Upper lobe of right lung (tissue), 1 donor: ENCODE results near the gene ZMIZ2. TPM values are rescaled to one million over a fixed set of nuclear protein-coding genes. Genes with fewer than 3 reads are reported as not detected.

Experiments used
- ATAC-seq: fragments of 200-7000 bp; cut with Tn5 transposase; one replicate; pipeline ENCODE4 v1.9.1; 2020; ENCODE audit warnings: mild to moderate bottlenecking, moderate library complexity
- DNase-seq: peaks from one replicate; pipeline ENCODE4 v3.0.0-alpha.2; 2020
- H3K27ac ChIP-seq: fragments of 200-600 bp; one replicate; pipeline ENCODE4 v1.8.0; 2022
- H3K27me3 ChIP-seq: fragments of 200-600 bp; one replicate; pipeline ENCODE4 v1.8.0; 2022; ENCODE audit warnings: mild to moderate bottlenecking
- H3K36me3 ChIP-seq: fragments of 200-600 bp; one replicate; pipeline ENCODE4 v1.8.0; 2022
- H3K4me1 ChIP-seq: fragments of 200-600 bp; one replicate; pipeline ENCODE4 v1.8.0; 2022
- H3K4me3 ChIP-seq: fragments of 200-600 bp; one replicate; pipeline ENCODE4 v1.8.0; 2022; ENCODE audit warnings: mild to moderate bottlenecking
- H3K9me3 ChIP-seq: fragments of 200-600 bp; one replicate; pipeline ENCODE4 v1.8.0; 2022
- intact Hi-C: fragments of 100-400 bp; cut with DNase I; formaldehyde crosslinking; loops from one replicate; pipeline ENCODE4 v1.11.0; 2022
- total RNA-seq: library from RNA; stranded (reverse); fragmentation: NEBNext Ultra II Directional; extraction: Animal tissue kit (Norgen Biotek cat#: 25700); gene quantifications from one replicate; pipeline ENCODE4 v1.2.1, GENCODE V29; 2021
- TF ChIP-seq, protein P1 (sequence below): fragments of 200-600 bp; IDR thresholded peaks from one replicate; pipeline ENCODE4 v1.8.0; 2022; ENCODE audit warnings: antibody characterized with exemption
- donor health status: DM: no; HTN: yes; CAD: no; lungs with severe emphysema.

The ZMIZ2 gene
- total RNA-seq, 1 donor from 2014 or later: 95.4 TPM

DNA sequence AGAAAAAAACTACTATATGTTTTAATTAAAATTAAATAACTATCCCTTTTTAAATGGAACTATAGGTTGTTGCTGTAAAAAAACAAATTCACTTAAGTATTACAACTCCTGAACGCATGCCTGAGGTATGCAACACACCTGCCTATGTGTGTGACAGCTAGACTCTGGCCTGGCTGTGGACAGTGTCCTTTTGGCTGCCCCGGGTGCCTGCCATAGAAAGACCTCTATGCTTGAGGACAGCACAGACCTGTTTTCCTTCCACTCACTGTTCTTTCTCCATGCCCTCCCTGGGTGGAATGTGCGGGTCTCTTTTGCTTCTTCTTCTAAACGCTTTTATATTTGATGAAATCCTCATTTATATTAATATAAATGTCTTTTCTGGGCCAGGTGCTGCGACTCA is 41.3 kb downstream of the ZMIZ2 start:
- H3K27ac ChIP-seq: no peak overlapping the region
- H3K4me1 ChIP-seq: no peaks in the 10 kb centered on the region
- ATAC-seq (no peak), DNase-seq (no peak)
- no peaks in the 10 kb centered on the region for H3K9me3 ChIP-seq
- TF ChIP-seq, protein P1, sequence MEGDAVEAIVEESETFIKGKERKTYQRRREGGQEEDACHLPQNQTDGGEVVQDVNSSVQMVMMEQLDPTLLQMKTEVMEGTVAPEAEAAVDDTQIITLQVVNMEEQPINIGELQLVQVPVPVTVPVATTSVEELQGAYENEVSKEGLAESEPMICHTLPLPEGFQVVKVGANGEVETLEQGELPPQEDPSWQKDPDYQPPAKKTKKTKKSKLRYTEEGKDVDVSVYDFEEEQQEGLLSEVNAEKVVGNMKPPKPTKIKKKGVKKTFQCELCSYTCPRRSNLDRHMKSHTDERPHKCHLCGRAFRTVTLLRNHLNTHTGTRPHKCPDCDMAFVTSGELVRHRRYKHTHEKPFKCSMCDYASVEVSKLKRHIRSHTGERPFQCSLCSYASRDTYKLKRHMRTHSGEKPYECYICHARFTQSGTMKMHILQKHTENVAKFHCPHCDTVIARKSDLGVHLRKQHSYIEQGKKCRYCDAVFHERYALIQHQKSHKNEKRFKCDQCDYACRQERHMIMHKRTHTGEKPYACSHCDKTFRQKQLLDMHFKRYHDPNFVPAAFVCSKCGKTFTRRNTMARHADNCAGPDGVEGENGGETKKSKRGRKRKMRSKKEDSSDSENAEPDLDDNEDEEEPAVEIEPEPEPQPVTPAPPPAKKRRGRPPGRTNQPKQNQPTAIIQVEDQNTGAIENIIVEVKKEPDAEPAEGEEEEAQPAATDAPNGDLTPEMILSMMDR: no peak
- H3K36me3 ChIP-seq: no peaks in the 10 kb centered on the region
- intact Hi-C loops: no loop called here
- no peaks in the 10 kb centered on the region for H3K27me3 ChIP-seq
- no peak overlapping the region for H3K4me3 ChIP-seq

DNA sequence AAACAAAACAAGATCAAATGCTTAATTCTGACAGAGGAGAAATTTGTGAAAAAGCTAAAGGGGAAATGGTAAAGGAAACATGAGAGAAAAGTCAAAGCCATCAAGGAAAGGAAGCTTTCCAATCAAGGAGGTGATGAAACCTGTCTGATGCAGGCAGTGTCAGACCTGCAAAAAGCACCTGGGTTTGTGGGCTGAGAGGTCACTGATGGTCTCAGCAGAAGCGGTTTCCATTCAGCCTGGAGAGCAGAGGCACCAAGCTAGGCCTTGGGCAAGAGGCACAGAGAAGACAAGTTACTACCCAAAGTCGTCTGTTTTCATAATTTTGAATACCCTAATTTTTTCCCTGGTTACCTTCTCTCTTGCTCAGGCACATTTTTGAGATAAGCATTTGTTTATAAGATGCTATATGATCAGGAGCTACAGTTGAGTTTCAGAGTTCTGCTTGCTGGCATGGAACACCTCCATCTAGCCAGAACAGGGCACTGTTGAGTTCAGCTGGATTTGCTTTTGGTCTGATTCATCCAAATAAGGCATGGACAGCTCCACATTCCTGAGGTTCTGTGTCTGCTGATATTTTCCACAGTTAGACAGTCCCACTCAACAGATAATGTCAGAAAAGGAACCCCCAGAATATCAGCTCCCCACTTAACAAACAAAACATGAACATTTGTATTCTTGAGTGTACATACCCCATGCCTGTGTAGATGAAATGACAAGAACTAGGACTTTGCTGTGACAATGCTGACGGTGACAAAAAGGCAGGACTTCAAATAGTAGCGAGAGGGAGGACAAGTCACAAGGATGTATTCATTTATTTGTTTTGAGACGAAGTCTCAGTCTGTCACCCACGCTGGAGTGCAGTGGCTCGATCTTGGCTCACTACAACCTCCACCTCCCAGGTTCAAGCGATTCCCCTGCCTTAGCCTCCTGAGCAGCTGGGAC is 42.9 kb downstream of the ZMIZ2 start:
- TF ChIP-seq, protein P1: no peak
- ATAC-seq (no peak), DNase-seq (no peak)
- no peaks in the 10 kb centered on the region for H3K36me3 ChIP-seq
- intact Hi-C loops: no loop called here
- no peaks in the 10 kb centered on the region for H3K27me3 ChIP-seq
- H3K4me1 ChIP-seq: peaks cover 7% of the 10 kb centered on the region
- H3K4me3 ChIP-seq: no peak overlapping the region
- no peaks in the 10 kb centered on the region for H3K9me3 ChIP-seq
- no peak overlapping the region for H3K27ac ChIP-seq

DNA sequence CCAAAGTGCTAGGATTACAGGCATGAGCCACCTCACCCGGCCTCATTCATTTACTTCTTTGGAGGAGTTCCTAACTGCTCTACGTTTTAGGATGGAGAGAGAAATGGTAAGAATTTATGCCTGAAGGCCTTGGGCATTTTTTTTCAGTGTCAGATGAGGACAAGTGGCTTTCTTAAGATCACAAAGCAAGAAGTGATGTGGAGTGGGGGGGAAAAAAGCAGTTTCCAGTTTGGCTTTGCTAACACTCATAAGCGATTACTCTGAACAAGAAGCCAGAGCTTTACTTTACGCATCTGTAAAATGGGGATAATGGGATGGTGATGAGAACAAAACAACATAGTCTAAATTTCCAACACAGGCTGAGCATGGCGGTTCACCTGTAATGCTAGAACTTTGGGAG is 45.3 kb downstream of the ZMIZ2 start:
- H3K36me3 ChIP-seq: peaks cover 8% of the 10 kb centered on the region
- H3K27ac ChIP-seq: no peak overlapping the region
- no peak for ATAC-seq
- no peak overlapping the region for H3K4me3 ChIP-seq
- peaks cover 18% of the 10 kb centered on the region for H3K4me1 ChIP-seq
- intact Hi-C loops: no loop called here
- no peak for DNase-seq
- TF ChIP-seq, protein P1: no peak
- H3K27me3 ChIP-seq: no peaks in the 10 kb centered on the region
- no peaks in the 10 kb centered on the region for H3K9me3 ChIP-seq

DNA sequence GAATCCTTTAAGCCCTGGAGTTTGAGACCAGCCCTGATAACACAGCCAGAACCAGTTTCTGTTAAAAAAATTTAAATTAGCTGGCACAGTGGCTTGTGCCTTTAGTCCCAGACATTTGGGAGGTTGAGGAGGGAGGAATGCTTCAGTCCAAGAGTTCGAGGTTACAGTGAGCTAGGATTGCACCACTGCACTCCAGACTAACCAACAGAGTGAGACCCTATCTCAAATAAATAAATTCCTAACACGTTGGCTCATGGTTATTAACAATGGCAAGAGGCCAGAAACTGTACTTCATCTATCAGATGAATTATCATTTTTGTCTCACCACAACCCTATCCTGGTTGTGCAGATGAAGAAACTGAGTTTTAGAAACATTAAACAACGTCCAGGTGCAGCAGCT is 45.7 kb downstream of the ZMIZ2 start:
- TF ChIP-seq, protein P1: no peak
- H3K27ac ChIP-seq: no peak overlapping the region
- H3K27me3 ChIP-seq: no peaks in the 10 kb centered on the region
- ATAC-seq (no peak), DNase-seq (no peak)
- peaks cover 12% of the 10 kb centered on the region for H3K36me3 ChIP-seq
- intact Hi-C loops: no loop called here
- H3K4me3 ChIP-seq: no peak overlapping the region
- no peaks in the 10 kb centered on the region for H3K9me3 ChIP-seq
- peaks cover 22% of the 10 kb centered on the region for H3K4me1 ChIP-seq

DNA sequence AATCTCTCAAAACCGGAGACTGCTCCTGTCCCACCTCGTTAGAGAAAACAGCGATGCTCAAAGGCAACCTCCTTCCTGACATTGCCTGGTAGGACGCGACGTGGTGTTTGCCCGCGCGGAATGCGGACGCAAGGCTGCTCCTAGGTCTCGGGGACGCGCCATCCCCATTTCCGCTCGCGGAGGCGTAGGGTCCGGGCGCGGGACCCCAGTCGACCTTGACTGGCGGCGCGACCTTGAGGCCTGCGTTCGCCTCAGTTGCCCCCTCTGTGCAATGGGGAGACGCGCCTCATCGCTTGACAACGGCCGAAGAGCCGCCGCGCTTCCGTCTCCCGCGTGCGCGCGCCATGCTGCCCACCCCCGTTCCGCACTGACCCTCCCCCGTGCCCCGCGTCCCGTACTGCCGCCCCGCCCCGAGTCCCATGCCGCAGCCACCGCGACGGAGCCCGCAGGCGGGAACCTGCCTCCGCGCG is 47.4 kb downstream of the ZMIZ2 start:
- Histone ChIP-seq H3K4me3 (peak overlapping the region; percentile 92), H3K27me3 (no peaks in the 10 kb centered on the region), H3K27ac (peak overlapping the region; percentile 99), H3K9me3 (no peaks in the 10 kb centered on the region), H3K4me1 (peaks cover 22% of the 10 kb centered on the region), H3K36me3 (peaks cover 29% of the 10 kb centered on the region)
- intact Hi-C loops: no loop called here
- TF ChIP-seq, protein P1: no peak
- ATAC-seq (peak; percentile 22), DNase-seq (no peak)
